GM21528 (cell line): Measurements from ENCODE around the gene CCDC88C.
A peak's percentile ranks its signal among the peaks of the same experiment; 100 is the strongest.

Experiments
- ATAC-seq: cut with Tn5 transposase; IDR thresholded peaks from one replicate; pipeline ENCODE4 v1.9.1; 2021; ENCODE audit warnings: mild to moderate bottlenecking, moderate library complexity; ENCODE audit not compliant: unreplicated experiment, low FRiP score

The CCDC88C gene

GRCh38 chr14:91332171-91332985 lies 85.2 kb downstream of the CCDC88C start:
- ATAC-seq = no peak

- no peak for ATAC-seq
Measured at GRCh38 chr14:91331721-91332120, 85.9 kb downstream of the CCDC88C start.

DNA sequence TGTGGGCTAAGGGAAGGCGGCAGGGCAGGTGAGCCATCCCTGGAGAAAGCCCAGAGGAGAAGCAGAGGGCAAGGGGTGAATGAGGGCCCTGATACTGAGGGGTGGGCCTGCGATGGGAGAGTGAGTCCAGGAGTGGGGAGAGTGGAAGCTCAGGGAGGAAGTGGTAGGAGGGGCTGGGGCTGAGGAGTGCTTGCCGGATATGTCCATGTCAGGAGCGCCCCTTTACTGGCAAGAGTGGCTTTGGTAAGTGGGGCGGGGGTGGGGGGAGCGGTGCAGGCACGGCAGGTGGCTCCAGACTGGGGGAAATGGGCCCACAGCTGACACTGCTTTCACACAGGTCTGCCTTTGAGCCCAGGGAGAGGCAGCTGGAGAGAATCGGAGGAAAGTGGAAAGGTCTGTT lies 86.8 kb downstream of the CCDC88C start:
- ATAC-seq = no peak

DNA sequence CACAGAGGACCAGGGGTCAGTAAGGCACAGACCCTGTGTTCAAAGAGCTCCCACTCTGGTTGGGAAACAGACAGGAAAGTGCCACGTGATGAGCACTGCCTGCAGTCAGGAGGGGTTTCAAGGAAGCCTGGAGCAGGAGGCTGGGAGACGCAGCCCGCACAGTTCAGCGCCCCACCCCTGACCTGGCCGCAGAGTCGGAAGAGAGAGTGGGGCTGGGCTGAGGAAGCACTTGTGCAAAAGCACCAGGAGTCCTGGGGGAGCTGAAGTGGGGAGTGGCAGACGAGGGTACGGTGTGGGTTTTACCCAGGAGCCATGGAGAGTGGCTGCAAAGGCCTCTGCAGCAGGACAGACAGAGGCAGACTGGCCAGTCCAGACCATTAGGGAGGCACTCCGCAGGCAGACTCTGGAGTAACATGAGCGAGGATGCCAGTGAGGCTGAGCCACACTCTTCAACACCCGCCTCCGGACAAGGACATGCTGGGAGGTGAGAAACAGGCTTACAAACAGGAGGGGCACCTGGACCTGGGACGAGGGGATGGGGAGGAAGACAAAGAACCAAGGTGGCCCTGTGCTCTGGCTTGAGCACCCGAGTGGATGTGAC lies 87.4 kb downstream of the CCDC88C start:
- no peak for ATAC-seq

DNA sequence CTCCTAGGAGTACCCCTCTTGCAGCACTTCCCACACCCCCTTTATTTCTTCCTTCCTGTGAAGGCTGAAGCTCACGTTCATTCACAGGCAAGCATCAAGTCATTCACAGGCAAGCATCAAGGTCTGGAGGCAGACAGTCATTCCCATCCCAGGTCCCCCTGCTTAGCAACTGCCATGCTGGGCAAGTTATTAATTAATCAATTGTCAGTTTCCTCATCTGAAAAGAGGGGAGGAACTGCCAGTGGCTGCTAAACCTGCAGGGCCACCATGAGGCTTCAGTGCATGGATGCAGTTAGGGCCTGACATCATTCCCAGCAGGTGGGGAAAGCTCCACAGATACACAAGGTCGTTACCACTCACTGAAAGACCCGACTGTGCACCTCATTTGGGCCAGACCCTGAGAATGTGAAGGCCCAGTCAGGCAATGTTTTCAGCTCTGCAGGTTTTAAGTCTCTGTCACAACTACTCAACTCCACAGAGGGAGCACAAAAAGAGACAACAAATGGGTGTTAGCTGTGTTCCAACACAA lies 88.1 kb downstream of the CCDC88C start:
- no peak for ATAC-seq

- ATAC-seq = no peak
Measured at GRCh38 chr14:91328313-91329050, 89.1 kb downstream of the CCDC88C start.

DNA sequence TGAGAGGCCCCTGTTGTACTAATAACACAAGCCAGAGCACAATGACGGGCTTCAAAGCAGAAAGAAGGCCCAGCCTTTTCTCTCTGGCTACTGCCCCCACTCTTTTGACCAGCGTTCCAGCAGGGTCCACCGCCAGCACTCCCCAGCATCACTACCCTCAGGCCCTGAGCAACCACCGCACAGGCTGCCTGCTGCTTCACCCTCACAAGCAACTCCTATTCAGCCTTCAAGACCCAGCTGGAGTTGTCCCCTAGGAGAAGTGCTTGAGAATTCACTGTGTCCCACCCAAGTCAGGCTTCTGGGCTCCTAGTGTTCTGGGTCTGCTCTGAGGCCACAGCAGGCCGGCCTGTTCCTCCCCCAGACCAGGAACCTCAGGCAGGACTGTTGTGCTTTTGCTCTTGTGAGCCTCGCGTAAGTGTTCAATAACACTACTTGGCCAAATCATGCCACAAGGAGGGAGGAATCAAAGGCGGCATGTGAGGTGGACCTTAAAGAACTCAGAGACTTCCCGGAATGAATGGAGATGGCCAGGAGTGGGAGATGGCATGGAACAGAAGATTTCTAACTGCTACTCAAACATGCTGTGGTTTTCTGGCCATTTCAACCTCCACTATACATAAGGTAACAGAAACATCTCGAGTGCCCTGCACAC lies 89.8 kb downstream of the CCDC88C start:
- ATAC-seq = no peak

GRCh38 chr14:91327250-91327595 lies 90.4 kb downstream of the CCDC88C start:
- ATAC-seq = no peak

DNA sequence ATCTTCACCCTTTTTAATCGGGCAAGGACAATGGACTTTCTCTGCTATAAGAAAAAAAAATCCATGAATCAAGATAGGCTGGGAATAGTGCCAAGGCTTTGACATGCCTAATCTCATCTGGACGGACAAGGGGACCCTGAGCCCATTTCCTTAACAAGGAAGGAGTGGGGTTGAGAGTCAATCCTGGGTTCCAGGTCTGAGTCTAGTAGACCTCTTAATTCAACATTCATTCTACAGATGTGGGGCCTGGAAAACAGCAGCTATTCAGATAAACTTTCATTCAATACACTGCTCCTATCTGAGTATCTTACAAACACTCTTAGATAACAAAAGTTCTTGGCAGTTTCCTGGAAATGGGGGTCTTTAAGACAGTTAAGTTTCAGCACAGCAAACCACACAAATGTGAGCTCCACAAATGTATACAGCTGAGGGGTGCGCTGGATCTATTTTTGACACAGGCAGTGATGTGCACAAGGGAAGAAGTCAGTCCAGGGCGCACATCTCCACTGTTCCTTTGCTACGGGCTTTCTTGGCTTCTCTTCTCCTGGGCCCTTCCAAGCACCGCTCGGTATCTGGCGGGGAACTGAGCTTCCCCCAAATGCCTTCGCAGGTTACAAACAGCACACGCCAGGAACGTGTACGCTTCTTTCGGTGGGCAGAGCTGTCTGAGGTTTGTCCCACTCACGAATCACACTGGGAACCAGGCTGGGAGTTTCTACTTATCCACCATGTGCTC lies 90.9 kb downstream of the CCDC88C start:
- no peak for ATAC-seq

DNA sequence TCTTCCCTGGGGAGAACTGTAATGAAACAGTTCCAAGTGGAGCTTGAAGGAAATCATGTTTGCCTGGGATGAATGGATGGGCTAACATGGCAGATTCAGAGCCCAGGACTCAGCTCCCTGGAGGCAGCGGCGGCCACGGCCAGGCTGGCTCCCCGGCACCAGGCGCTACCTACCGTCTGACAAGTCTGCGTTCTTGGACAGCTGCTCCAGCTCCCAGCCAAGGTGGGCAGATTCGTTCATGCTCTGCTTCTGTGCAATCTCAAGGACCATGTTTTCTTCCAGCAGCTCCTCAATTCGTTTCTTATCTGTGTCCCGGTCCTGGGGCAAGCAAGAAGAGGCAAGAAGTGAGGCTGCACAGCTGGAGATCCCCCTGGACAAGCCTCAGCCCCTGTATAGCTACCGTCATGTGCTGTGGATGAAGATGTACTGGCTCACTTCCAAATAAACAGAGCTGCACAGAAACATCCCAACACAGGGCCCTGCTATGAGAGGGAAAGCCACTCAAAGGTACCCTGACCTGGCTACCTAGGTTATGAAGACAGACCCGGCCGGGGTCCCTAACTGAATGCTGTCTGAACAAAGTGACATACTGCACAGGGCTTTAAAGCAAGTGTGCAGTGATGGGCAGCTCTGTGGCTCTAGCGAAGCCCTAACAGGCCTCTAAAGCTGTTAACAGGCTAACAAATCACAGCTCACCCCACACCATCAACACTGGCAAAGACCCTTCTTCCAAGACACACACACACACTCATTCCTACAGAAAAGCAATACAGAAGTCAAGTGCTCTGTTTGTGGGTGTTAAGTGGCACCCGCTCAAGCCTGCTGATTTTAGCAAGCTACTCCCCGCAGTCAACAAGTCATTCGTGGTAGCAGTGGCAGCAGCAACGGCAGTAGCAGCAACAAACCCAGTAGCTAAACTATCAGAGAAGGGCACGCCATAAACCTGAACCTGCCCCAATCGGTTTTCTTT lies 92.7 kb downstream of the CCDC88C start:
- ATAC-seq = no peak

- ATAC-seq = peak; percentile 70
Measured at GRCh38 chr14:91323671-91324605, 93.7 kb downstream of the CCDC88C start.

DNA sequence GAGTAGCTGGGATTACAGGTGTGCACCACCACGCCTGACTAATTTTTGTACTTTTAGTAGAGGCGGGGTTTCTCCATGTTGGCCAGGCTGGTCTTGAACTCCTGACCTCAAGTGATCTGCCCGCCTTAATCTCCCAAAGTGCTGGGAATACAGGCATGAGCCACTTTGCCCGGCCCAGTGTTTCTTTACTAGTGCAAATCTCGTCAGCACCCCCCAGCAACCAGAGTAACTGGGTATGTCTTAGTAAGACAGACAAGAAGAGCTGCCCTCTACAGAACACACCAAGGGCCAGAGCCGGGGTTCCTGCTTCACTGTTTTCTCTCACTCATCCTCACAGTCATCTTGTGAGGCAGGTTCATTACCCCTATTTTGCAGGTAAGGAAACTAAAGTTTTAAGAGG lies 94.6 kb downstream of the CCDC88C start:
- ATAC-seq = no peak

DNA sequence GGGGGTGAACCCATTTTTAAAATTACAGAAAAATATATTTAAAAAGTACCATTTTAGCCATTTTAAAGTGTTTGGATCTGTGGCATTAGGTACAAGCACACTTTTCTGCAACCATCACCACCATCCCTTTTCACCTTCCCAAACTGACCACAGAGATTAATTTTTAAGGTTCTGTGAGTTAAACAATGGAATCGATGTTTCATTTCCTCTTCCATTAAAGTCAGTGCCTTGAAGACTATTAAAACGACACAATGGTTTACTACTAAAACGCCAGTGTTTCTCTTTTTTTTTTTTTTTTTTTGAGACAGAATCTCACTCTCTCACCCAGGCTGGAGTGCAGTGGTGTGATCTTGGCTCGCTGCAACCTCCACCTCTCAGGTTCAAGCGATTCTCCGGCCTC lies 95.0 kb downstream of the CCDC88C start:
- no peak for ATAC-seq

DNA sequence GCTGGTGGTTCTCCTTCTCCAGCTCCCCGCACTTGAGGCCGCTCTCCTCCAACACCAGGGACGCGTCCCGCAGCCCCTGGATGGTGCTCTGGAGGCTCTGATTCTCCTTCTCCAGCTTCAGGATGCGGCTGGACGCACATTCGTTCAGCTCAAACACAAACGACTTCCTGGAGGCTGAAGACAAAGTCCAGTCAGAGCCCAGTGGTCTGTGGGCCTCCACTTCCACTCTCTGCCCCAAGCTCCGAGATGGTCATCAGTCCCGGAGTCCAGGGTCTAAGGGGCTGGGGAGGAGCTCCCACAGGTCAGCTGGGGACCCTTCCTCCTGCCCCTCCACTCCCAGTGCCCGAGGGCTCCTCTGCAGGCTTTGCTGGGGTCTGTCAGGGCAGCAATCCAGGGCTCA lies 96.5 kb downstream of the CCDC88C start:
- no peak for ATAC-seq

GRCh38 chr14:91320266-91320665 lies 97.4 kb downstream of the CCDC88C start:
- no peak for ATAC-seq

DNA sequence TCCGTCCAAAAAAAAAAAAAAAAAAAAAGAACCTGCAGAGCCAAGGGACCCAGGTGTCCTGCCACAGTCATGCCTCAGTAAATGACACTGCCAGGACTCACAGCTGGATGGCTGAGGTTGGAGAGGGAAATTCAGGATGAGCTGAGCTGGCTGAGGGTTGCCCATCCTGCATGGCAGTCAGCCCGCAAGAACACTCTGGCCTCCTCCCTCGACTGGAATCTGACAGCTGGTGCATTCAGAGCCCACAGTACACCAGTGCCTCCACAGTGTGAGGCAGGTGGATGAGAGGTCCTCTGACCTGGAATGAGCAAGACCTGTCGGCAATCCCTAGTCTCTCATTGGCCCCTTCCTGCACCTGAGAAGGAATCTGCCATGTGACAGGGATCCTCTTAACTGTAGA lies 98.7 kb downstream of the CCDC88C start:
- ATAC-seq = no peak

- no peak for ATAC-seq
Measured at GRCh38 chr14:91317381-91318308, 100.0 kb downstream of the CCDC88C start.
